Left lobe of liver (tissue), 2 donors: ENCODE results near the gene ANKMY2. TPM values are rescaled to one million over a fixed set of nuclear protein-coding genes. Genes with fewer than 3 reads are reported as not detected.

Experiments used
- ATAC-seq: fragments of 200-7000 bp; cut with Tn5 transposase; one replicate; pipeline ENCODE4 v1.9.1; 2020; ENCODE audit warnings: mild to moderate bottlenecking, moderate library complexity
- DNase-seq: peaks from one replicate; pipeline ENCODE4 v3.0.0-alpha.2; 2020; ENCODE audit warnings: low spot score
- total RNA-seq: library from RNA; stranded (reverse); gene quantifications from one replicate; pipeline ENCODE4 v1.2.1, GENCODE V29; 2021
- donor health status: DM: no; HTN: no; CAD: no; lungs with moderate emphysema.
- donor health status: DM: no; HTN: yes; CAD: no.

The ANKMY2 gene
- total RNA-seq, 1 donor from 2014 or later = 8.0 TPM

GRCh38 chr7:16586081-16586874, 59.3 kb downstream of the ANKMY2 start:
- no peak for DNase-seq
- ATAC-seq = no peak

- ATAC-seq (no peak), DNase-seq (no peak)
Measured at GRCh38 chr7:16585540-16585939, 60.0 kb downstream of the ANKMY2 start.

GRCh38 chr7:16583834-16584233, 61.7 kb downstream of the ANKMY2 start:
- DNase-seq (no peak), ATAC-seq (no peak)

- ATAC-seq (no peak), DNase-seq (no peak)
Measured at GRCh38 chr7:16581286-16581685, 64.3 kb downstream of the ANKMY2 start.

- DNase-seq (no peak), ATAC-seq (no peak)
Measured at GRCh38 chr7:16579216-16579615, 66.3 kb downstream of the ANKMY2 start.

- DNase-seq = no peak
- ATAC-seq = no peak
Measured at GRCh38 chr7:16571941-16572340, 73.6 kb downstream of the ANKMY2 start.

- DNase-seq (no peak), ATAC-seq (peak; percentile 94)
Measured at GRCh38 chr7:16564909-16565426, 80.6 kb downstream of the ANKMY2 start.

GRCh38 chr7:16564023-16564380, 81.6 kb downstream of the ANKMY2 start:
- DNase-seq (no peak), ATAC-seq (no peak)

- DNase-seq (no peak), ATAC-seq (no peak)
Measured at GRCh38 chr7:16563281-16564022, 82.1 kb downstream of the ANKMY2 start.

- ATAC-seq (no peak), DNase-seq (no peak)
Measured at GRCh38 chr7:16562456-16563220, 82.9 kb downstream of the ANKMY2 start.

- DNase-seq = no peak
- ATAC-seq = no peak
Measured at GRCh38 chr7:16561943-16562342, 83.6 kb downstream of the ANKMY2 start.

GRCh38 chr7:16559497-16560179, 85.9 kb downstream of the ANKMY2 start:
- no peak for DNase-seq
- no peak for ATAC-seq

- no peak for DNase-seq
- ATAC-seq = no peak
Measured at GRCh38 chr7:16558761-16559302, 86.7 kb downstream of the ANKMY2 start.

- ATAC-seq (no peak), DNase-seq (no peak)
Measured at GRCh38 chr7:16556359-16556758, 89.2 kb downstream of the ANKMY2 start.

- no peak for ATAC-seq
Measured at GRCh38 chr7:16554518-16555236, 90.9 kb downstream of the ANKMY2 start.

GRCh38 chr7:16550671-16551070, 94.9 kb downstream of the ANKMY2 start:
- ATAC-seq (no peak), DNase-seq (no peak)

More at GRCh38 chr7:16554518-16555236, 90.9 kb downstream of the ANKMY2 start:
- no peak for DNase-seq
